Central memory CD4-positive, alpha-beta T cell (primary cell): ENCODE measurements around the gene LAMTOR5.
A peak's percentile ranks its signal among the peaks of the same experiment; 100 is the strongest.
"Not testable (repeated sequence)": the region's sequence is repeated elsewhere in the genome, so short reads cannot be mapped to it uniquely, and the experiment has no call there.

ENCODE experiments used
- DNase-seq: peaks from one replicate; pipeline ENCODE4 v3.0.0; 2022

The LAMTOR5 gene

DNA sequence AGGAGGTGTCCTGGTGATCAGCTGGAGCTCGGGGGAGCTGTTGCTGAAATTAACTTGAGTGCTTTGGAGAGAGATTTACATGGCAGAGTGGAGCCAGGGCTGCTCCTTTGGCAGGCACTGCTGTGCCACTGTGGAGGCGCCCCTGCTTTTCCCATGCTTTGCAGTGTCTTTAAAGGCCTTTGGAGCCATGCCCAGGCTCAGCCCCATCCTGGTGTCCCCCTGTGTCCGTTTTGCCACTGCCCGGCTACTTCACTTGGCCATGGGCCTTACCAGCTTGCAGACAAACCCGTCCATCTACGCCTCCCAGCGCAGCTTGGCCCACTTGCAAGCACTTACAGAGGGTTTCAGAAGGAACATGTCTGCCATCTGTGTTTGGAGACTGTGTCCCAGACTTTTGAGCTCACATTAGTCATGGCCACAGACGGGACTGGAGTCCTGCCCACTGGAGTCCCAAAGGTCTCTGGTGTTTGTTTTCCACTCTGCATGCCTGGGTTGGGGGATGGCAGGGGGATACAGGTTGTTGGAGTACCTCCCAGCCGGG lies 18.2 kb upstream of the LAMTOR5 start:
- no peak for DNase-seq

DNA sequence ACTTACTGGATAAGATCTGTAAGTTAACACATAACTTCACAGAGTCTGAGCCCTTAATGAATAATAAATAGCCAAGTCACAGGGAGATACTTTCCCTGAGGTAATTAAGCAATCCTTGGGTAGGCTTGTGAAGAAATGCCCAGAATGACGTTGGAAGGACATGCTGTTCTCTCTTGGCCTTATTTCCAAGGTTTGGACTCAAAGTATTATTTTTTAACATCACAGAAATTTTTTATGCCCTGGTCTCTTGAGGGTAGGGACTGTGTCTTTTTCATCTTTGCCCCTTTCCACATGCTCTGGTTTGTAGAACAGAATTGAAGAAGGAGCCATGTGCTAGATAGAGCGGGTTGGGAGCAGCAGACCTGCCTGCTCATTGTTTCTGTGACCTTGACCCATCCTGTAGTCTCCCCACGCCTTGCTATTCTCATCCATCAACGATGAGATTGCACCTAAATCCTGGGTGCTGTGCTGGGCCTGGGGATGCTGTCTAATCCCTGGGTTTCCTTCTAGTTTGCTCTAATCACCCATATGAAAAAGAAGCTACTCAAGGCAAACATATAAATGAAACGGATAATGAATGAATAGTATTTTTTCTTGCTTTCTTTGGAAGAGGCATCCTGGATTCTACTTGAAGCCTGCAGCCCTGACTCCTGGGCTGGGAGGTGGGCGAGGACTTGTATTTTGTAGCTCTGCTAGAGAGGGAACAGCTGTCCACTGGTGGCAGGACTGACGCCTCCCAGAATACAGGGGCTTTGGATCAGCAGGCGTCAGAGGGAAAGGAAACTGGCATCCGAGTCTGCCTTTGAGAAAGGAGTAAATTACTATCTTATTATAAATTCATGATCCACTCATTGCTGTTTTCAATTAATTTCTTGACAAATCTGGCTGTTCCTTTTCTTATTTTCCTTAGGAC lies 17.5 kb upstream of the LAMTOR5 start:
- no peak for DNase-seq

DNA sequence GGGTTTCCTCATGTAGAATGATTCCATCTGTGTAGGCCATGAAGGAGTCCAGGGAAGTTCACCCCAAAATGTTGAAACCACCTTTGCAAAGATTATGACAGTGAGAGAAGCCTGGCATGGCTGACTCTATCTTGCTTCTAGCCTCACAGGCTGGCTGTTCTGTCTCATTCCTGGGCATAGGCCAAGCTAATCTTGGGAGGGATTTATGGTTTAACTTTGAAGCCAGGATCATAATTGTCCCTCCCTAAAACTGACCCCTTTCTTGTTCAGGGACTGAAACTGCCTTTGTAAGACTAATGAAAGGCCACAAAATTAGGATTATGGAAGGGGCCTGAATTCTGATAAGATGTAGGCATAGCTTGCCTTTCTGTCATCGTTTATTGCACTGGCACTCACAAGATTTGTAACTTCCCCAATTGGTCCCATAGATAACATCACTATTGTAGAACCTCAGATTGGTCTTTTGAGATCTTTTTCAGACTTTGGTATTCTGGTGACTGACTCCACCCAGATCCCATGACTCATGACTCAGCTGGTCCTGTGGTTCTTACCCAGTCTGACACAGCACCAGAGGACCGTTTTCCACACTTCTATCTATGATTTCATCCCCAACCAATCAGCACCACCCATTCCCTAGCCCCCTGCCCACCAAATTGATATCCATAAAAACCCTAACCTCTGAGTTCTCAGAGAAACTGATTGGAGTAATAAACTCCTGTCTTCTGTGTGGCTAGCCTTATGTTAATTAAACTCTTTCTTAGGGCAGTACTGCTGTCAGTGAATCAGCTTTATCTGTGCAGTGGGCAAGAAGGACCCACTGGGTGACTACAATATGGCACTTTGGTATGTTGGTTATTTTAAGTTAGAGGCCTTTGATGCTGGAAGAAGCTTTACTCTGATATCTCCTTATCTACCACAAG lies 13.6 kb upstream of the LAMTOR5 start:
- DNase-seq = no peak

DNA sequence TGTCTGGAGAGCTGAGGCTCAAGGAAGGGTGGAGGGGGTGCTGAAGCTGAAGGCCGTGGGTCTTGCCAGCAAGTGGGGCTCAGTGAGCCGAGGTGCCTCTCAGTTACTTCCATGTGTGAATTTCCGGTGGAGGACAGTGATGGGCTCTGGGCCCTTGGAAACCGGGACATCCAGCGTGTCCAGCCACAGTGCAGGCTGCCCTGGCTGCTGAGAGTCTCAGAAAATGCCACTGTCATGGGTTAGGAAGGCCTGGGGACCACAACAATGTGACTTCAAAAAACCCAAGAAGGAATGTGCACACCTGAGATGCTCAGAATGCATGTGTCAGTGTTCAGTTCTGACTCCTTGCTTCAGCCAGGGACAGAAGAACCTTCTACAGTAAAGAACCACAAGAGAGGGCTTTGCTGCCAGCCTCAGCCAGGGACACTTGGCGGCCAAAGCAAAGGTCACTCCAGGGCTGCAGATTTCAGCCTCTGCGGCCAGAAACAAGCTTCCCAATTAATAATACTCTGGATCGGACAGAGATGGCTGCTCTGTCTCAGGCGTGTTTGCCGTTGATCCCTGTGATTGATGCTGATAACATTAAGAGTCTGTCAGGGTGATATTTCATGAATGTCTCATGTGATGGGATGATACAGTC lies 12.6 kb upstream of the LAMTOR5 start:
- DNase-seq = no peak

DNA sequence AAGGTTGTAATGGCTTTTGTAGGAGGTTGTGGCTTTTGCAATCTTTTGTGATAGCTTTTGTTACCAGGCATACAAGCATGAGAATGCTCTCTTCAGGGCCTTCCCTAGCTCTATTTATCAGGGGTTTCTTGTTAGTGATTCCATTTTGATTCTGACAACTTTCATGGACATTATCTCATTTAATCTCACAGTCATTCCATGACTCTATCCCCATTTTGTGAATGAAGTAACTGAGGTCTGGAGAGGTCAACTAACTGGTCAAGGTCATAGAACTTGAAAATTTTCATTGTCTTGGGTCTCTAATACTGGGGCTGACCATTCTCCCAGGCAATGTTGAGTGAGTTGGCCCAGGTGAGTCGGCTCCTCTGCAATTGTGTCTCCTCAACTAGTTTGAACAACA lies 11.2 kb upstream of the LAMTOR5 start:
- no peak for DNase-seq

DNA sequence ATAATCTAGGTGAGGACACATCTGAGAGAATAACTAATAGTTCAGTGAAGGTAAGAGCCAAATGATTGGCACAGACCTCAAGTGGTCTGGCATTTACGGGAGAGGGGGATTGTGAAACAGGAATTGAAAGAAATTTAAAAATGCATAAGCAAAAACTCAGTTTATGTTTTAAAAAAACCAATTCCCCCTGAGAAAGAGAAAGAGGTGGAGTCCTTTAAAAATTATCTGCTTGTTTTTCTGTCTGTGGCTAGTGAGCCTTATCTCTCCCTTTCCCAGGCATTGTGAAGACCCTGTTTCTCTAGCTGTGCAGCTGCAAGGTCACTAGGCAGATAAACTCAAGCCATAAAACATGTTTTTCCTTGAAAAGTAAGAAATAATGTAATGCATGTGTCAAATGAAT lies 5.6 kb upstream of the LAMTOR5 start:
- DNase-seq = not testable (repeated sequence)

DNA sequence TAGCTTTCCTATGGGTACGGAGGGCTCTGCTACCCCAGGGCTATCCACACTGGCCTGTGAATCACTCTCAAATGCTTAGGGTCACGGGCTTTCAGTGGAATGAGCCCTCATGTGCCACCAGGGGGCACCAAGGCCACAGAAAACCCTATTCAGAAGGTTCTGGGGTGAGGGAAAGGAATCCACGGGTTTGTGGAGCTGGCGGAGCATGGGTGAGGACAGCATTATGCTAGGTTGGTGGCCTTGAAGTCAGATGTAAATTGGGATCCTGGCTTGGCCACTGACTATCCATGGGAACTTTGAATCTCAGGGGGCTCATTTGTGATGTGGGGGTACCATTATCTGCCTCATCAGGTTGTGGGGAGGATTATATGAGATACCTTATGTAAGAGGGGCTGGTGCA lies 5.1 kb upstream of the LAMTOR5 start:
- DNase-seq = peak; percentile 45

DNA sequence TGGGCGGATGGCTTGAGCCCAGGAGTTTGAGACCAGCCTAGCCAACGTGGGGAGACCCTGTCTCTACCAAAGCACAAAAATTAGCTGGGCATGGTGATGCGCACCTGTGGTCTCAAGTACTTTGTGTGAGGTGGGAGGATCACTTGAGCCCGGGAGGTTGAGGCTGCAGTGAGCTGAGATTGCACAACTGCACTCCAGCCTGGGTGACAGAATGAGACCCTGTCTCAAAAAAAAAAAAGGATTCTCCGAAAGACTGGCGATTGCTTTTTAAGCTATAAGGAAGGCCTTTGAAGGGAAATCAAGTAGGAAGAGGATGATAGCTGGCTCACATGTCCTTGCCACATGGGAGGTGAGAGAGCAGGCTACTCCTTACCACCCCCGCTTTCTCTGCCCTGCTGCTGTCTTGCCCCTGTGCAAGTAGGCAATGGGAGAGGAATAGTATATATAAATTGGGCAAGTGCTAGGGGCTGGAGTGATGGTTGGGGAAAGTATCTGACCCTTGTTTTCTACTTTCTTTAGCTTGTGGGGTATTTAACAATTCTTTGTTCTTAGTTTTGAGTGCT lies 3.8 kb upstream of the LAMTOR5 start:
- DNase-seq = no peak

DNA sequence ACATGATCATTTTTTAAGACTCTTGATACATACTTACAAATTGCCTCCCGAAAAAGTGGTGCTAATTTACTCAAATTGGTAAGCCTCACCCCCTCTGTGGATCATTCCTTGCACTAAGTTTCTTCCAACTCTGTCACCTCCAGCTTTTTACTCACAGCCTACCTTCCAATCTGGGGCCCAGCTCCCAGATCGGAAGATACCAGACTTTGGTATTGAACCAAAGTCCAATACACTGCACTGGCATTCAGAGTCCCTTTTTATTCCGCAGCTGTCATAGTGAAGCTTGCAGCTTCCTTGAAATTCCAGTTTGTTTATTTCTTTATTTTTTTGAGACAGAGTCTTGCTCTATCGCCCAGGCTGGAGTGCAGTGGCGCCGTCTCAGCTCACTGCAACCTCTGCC lies 1.8 kb upstream of the LAMTOR5 start:
- no peak for DNase-seq

DNA sequence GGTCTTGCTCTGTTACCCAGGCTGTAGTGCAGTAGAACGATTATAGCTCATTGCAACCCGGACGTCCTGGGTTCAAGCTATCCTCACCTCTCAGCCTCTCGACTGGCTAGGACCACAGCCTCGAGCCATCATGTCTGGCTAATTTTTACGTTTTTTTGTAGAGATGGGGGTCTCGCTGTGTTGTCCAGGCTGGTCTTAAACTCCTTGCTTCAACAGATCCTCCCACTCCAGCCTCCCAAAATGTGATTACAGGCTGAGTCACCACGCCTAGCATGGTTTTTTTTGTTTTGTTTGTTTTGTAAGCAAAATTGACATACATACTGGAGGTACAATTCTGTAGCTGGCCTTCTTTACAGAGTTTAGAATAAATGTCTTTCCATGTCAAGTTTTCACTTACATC lies 994 bp upstream of the LAMTOR5 start:
- DNase-seq = no peak

DNA sequence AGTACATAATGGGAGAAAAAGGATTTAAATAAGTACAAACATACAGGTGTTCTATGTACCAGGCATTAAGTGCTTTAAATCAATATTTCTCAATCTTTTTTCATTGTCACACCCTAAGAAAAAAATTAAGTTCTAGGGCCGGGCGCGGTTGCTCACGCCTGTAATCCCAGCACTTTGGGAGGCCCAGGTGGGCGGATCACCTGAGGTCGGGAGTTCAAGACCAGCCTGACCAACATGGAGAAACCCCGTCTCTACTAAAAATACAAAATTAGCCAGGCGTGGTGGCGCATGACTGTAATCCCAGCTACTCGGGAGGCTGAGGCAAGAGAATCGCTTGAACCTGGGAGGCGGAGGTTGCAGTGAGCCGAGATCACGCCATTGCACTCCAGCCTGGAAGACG lies 1.1 kb downstream of the LAMTOR5 start:
- DNase-seq = not testable (repeated sequence)

DNA sequence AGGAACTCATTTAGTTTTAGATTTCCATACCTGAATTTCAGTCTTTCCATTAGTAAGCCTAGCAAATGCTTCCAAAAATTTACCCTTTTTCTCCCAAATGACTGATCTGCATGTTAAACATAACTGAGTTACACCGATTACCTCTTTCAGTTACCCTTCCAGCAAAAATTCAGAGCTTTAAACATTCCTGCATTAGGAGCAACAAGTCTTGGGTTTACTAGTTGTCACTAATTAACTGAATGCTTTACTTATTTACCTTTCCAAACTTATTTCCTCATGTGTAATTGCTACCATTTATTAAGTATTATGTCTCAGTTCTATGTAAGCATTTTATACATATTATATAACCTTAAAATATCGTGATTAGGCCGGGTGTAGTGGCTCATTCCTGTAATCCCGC lies 3.1 kb downstream of the LAMTOR5 start:
- no peak for DNase-seq

DNA sequence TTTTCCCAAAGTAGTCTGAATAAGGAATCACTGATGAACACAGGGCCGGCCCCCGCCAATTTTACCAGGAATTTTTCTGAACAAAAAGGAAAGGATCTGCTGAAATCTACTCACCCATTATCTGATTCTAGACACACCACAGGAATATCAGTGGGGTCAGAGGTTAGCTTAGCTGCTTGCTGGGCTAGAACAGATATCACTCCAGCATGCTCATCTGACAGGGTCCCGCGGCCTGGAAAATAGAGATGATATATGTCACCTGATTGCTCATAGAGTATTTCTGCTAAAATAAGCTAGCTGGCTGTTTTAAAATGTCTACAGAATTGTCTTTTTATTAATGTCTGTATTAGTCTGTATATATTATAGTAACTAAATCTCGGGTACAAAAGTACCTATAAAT lies 3.7 kb downstream of the LAMTOR5 start:
- no peak for DNase-seq

DNA sequence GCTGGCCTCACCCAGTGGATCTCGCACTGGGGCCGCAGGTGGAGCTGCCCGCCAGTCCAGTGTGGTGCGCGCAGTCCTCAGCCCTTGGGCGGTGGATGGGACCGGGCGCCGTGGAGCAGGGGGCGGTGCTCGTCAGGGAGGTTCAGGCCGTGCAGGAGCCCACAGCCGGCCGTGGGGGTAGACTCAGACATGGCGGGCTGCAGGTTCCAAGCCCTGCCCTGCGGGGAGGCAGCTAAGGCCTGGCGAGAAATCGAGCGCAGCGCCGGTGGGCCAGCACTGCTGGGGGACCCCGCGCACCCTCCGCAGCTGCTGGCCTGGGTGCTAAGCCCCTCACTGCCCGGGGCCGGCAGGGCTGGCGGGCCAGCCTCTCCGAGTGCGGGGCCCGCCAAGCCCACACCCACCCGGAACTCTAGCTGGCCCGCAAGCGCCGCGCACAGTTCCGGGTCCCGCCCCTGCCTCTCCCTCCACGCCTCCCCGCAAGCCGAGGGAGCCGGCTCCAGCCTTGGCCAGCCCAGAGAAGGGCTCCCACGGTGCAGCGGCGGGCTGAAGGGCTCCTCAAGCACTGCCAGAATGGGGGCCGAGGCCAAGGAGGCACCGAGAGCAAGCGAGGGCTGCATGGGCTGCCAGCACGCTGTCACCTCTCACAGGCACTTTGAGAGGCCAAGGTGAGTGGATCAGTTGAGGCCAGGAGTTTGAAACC lies 11.1 kb downstream of the LAMTOR5 start:
- DNase-seq = not testable (repeated sequence)

DNA sequence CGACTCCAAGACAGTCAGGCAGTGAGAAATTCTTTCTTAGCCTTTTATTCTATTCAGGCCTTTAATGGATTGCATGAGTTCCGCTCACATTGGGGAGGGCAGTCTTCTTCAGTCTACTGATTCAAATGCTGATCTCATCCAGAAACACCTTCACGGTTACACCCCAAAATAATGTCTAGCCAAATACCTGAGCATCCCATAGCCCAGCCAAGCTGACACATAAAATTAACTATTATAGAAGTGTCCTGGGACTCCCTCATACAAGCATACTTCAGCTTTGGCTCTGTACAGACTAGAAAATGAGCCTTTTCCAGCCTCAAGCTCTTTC lies 13.0 kb downstream of the LAMTOR5 start:
- DNase-seq = no peak

DNA sequence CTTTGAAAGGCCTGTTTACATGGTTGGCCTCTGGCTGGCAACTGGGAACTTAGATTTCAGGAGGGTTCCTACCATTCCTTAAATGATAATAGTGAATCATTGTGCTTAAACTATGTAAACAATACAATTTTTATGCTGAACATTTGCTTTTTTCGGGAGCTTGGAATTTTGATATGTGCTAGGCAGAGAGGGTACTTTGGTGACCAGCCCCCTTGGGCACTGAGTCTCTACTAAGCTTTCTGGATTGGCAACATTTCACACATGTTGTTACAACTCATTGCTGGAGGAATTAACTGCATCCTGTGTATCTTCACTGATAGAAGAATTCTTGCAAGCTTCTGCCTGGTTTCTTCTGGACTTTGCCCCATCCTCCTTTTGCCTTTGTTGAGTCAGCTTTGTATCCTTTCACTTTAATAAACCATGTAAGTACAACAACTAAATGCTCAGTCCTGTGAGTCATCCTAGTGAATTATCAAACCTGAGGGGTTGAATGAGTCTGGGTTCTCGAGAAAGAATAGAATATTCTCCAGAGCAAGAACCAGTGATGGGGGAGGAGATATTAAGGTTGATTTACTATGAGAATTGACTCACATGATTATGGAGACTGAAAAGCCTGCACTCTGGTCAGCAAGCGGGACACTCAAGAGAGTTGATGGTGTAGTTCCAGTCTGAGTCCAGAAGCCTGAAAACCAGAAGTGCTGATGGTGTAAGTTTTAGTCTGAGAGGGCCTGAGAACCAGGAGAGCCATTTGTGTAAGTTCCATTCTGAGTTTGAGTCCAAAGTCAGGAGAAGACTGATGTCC lies 13.6 kb downstream of the LAMTOR5 start:
- no peak for DNase-seq

DNA sequence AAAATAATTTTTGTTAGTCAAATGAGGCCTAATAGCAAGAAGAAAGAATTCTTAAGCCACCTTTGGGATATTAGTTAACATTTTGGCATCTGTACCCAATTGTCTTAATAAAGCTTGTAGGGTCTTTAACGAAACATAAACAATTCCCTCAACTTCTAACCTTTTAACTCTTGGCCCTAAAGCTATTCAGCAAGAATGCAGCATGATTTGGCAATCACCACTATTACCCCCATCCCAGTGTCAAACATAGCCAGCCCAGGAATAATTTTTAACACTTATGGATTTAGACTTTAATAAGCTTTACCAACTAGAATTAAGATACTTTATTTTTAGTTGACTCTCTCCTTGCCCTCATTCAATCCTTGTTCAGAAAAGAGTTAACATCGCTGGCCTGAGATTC lies 14.2 kb downstream of the LAMTOR5 start:
- DNase-seq = no peak

DNA sequence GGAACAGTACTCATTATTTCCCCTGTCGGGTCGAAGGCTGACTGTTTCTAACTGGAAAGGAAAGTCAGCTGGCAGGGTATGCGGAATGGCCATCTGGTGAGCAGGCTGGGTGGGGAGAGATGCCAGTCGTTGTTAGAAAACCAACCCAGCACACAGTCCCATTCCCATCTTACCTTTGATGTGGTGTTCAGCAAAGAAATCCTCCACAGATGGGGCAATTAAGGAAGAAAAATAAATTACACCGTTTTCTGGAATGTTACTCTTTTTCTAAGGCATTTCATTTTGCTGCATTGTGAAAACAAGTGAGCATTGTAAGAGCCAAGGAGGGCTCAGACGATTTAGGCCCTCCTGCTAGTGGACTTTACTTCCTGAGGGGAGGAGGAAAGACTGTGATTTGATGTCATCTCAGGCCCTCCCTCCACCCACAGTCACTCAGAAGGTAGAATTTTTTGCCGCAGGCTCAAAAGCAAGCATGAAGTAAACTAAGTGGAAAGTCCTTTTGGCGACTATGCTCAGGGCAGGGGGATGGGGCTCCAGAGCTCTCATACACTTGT lies 16.7 kb downstream of the LAMTOR5 start, which contains the start of gene SLC16A4:
SLC16A4 (minus strand) TSS at position 335 of the 554 bp plus-strand sequence. CDS start 1,703 bp downstream, outside the sequence.
- DNase-seq = no peak

DNA sequence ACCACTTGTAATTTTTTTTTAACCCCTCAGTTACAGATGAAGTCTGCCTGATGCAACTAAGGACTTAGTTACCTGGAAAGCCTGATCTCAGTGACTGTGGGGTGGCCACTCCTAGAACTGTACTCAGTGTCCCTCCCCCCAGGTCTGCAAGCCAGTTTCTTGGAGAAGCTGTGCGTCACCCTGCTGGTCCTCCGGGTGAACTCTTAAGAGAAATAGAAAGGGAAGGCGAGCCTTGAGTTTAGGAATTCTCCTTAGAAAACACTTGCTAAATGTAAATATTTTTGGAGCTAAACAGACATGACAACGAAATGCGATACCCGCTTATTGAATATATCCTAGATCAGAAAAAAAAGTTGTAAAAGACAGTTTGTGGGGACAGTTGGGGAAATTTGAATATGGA lies 17.4 kb downstream of the LAMTOR5 start:
- no peak for DNase-seq

DNA sequence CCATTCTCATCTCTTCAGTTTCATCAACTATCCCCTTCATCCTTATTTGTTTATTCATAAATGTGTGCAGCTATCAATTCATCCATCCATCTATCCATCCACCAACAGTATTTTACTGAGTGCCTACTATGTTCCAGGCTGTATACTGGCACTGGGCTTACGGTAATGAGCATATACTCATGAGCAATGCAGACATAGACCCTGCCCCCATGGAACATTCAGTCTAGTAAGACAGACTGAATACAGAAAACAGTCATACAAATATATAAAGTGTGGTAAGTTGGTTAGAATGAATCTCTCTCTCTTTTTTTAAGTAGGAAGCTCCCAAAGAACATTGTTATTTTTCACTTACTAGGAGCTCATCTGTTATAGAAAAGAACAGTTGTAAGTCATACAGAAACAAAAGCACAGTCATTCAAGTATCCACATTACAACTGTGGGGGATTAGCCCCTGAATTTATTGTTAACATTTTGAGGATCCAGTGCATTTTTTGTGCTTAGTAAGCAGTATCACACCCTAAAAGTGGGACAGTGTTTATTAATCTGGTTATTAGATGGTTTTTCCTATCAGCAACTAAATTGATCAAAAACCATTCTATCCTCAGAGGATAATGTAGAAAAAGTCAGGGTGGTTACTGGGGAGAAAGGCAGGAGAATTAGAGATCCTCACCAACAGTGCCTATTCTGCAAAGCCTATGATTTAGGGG lies 20.3 kb downstream of the LAMTOR5 start:
- DNase-seq = no peak
